Omental fat pad (tissue), 4 donors: ENCODE data around the gene PIK3C2B. TPM values are rescaled to one million over a fixed set of nuclear protein-coding genes. Genes with fewer than 3 reads are reported as not detected.

Experiments used
- ATAC-seq: fragments of 150-250 bp; one replicate; pipeline ENCODE4 v1.9.1; 2016; ENCODE audit warnings: mild to moderate bottlenecking, moderate library complexity; ENCODE audit not compliant: low FRiP score
- DNase-seq: peaks from one replicate; pipeline ENCODE4 v3.0.0-alpha.2; 2019; ENCODE audit warnings: low spot score
- CTCF ChIP-seq, 3 donors: fragments of 450-650 bp; IDR thresholded peaks; one replicate each; pipeline ENCODE4 v1.5.1; 2016 to 2017; ENCODE audit warnings: antibody characterized with exemption in 3 of 3, mild to moderate bottlenecking in 3 of 3, moderate library complexity in 2 of 3
- total RNA-seq, 4 donors: library from RNA; depleted of rRNA; stranded (reverse); fragments of >200 nt; gene quantifications; one replicate each; pipeline ENCODE4 v1.1.0, GENCODE V29; 2016

Gene PIK3C2B
- total RNA-seq, 4 donors from 2014 or later = 17.2 to 42.4 (median 31.6) TPM

- DNase-seq (no peak), ATAC-seq (no peak)
- TF ChIP-seq CTCF (IDR thresholded peaks at IDR 0.05) = no peak
These were observed 21.9 kb downstream of the PIK3C2B start for GRCh38 chr1:204472660-204473059.

GRCh38 chr1:204471687-204472086 lies 22.9 kb downstream of the PIK3C2B start:
- TF ChIP-seq CTCF (IDR thresholded peaks at IDR 0.05) = no peak
- no peak for DNase-seq

GRCh38 chr1:204469304-204469703 lies 25.3 kb downstream of the PIK3C2B start:
- no peak for ATAC-seq
- no peak for TF ChIP-seq CTCF (IDR thresholded peaks at IDR 0.05)
- no peak for DNase-seq

More at GRCh38 chr1:204471687-204472086, 22.9 kb downstream of the PIK3C2B start:
- no peak for ATAC-seq

GRCh38 chr1:204468766-204469302 lies 25.8 kb downstream of the PIK3C2B start:
- ATAC-seq (no peak), DNase-seq (no peak)
- no peak for TF ChIP-seq CTCF (IDR thresholded peaks at IDR 0.05)

GRCh38 chr1:204468206-204468605 lies 26.4 kb downstream of the PIK3C2B start:
- TF ChIP-seq CTCF (IDR thresholded peaks at IDR 0.05) = no peak
- no peak for DNase-seq
- ATAC-seq = no peak

GRCh38 chr1:204466416-204467405 lies 27.9 kb downstream of the PIK3C2B start:
- TF ChIP-seq CTCF (IDR thresholded peaks at IDR 0.05) = no peak
- ATAC-seq = no peak
- DNase-seq = no peak
